Astrocyte (in vitro differentiated cells and primary cell): ENCODE results near the gene PDE11A.

ENCODE experiments used
- EZH2 ChIP-seq: IDR thresholded peaks from 2 replicates; pipeline ENCODE4 v1.6.1; 2012; ENCODE audit warnings: mild to moderate bottlenecking, low read length, inconsistent platforms; ENCODE audit not compliant: insufficient read depth
- TF ChIP-seq, protein P1 (sequence below): IDR thresholded peaks from 2 replicates; pipeline ENCODE4 v1.5.1; 2011; ENCODE audit warnings: low read depth, mild to moderate bottlenecking, inconsistent platforms, low read length, moderate library complexity; ENCODE audit not compliant: insufficient read depth

DNA sequence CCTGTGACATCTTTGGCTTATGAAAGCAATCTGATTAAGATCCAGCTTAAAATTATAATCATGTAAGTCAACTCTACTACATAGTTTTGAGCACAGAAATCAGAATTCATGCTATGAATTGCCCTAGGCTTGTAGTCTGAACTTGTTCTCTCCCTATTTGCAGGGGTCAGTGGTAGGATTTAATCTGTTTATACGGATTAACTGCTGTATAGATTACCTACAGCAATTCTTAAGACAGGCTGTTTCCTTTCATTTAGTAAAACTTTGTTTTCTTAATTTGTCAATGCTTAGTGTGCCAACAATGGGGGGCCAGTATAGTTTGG lies 287.9 kb downstream of the PDE11A start:
- TF ChIP-seq, protein P1, sequence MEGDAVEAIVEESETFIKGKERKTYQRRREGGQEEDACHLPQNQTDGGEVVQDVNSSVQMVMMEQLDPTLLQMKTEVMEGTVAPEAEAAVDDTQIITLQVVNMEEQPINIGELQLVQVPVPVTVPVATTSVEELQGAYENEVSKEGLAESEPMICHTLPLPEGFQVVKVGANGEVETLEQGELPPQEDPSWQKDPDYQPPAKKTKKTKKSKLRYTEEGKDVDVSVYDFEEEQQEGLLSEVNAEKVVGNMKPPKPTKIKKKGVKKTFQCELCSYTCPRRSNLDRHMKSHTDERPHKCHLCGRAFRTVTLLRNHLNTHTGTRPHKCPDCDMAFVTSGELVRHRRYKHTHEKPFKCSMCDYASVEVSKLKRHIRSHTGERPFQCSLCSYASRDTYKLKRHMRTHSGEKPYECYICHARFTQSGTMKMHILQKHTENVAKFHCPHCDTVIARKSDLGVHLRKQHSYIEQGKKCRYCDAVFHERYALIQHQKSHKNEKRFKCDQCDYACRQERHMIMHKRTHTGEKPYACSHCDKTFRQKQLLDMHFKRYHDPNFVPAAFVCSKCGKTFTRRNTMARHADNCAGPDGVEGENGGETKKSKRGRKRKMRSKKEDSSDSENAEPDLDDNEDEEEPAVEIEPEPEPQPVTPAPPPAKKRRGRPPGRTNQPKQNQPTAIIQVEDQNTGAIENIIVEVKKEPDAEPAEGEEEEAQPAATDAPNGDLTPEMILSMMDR: no peak
- TF ChIP-seq EZH2: no peak
